Keratinocyte (primary cell): ENCODE measurements around the gene OR6N2.

Source experiments
- EZH2 ChIP-seq: IDR thresholded peaks from one replicate; pipeline ENCODE4 v1.6.1; 2012; ENCODE audit warnings: inconsistent platforms, mild to moderate bottlenecking, low read length, moderate library complexity
- TF ChIP-seq, protein P1 (sequence below), 3 experiments: IDR thresholded peaks in 1 of 3; conservative IDR thresholded peaks in 1 of 3; optimal IDR thresholded peaks in 1 of 3; 2 replicates in 2 of 3; 3 replicates in 1 of 3; pipeline versions ENCODE3 to v1.5.1; 2011; ENCODE audit warnings: low read length in 3 of 3, mild to moderate bottlenecking in 3 of 3, moderate library complexity in 2 of 3, control low read depth in 1 of 3, inconsistent platforms in 1 of 3; ENCODE audit not compliant: insufficient read depth in 2 of 3; ENCODE audit errors: extremely low read depth in 1 of 3

DNA sequence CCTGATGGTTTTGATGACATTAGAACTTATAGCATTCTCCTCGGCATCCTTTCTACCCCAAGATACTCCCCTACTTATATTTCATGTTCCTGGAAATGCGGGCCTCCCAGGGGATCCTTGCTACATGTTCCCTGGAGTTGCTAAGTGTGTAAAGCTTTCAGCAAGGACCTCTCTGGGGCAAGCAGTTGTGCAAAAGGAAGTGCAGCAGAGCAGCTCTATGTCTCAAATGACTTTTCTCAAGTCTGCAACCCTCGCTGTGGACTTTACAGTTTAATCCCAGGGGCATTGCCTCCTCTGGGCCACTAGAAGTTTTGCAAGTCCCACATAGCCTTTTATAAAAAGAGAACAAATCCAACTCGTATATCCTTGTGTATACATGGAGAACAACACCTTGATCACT lies 29.3 kb upstream of the OR6N2 start:
- TF ChIP-seq, protein P1, sequence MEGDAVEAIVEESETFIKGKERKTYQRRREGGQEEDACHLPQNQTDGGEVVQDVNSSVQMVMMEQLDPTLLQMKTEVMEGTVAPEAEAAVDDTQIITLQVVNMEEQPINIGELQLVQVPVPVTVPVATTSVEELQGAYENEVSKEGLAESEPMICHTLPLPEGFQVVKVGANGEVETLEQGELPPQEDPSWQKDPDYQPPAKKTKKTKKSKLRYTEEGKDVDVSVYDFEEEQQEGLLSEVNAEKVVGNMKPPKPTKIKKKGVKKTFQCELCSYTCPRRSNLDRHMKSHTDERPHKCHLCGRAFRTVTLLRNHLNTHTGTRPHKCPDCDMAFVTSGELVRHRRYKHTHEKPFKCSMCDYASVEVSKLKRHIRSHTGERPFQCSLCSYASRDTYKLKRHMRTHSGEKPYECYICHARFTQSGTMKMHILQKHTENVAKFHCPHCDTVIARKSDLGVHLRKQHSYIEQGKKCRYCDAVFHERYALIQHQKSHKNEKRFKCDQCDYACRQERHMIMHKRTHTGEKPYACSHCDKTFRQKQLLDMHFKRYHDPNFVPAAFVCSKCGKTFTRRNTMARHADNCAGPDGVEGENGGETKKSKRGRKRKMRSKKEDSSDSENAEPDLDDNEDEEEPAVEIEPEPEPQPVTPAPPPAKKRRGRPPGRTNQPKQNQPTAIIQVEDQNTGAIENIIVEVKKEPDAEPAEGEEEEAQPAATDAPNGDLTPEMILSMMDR (optimal IDR thresholded peaks at IDR 0.05 in 1 of 3, IDR thresholded peaks at IDR 0.05 in 1 of 3, conservative IDR thresholded peaks at IDR 0.05 in 1 of 3; ENCODE audit: extremely low read depth in 1 of 3, insufficient read depth in 2 of 3, low read length in 3 of 3): no peak
- no peak for TF ChIP-seq EZH2
